Cardiac septum (tissue), 1 donor: ENCODE measurements around the gene THOC1. TPM values are rescaled to one million over a fixed set of nuclear protein-coding genes. Genes with fewer than 3 reads are reported as not detected.

Experiments used
- DNase-seq: peaks from one replicate; pipeline ENCODE4 v3.0.0-alpha.2; 2020; ENCODE audit warnings: low spot score
- intact Hi-C: fragments of 100-400 bp; cut with DNase I; formaldehyde crosslinking; loops from one replicate; pipeline ENCODE4 v1.14.0; 2022
- total RNA-seq: library from RNA; stranded (reverse); fragmentation: NEBNext Ultra II Directional; extraction: Animal tissue kit (Norgen Biotek cat#: 25700); gene quantifications from one replicate; pipeline ENCODE4 v1.2.1, GENCODE V29; 2021
- donor health status: DM: no; HTN: no; CAD: no.

Gene THOC1
- total RNA-seq, 1 donor from 2014 or later, result 13.5 TPM

DNA sequence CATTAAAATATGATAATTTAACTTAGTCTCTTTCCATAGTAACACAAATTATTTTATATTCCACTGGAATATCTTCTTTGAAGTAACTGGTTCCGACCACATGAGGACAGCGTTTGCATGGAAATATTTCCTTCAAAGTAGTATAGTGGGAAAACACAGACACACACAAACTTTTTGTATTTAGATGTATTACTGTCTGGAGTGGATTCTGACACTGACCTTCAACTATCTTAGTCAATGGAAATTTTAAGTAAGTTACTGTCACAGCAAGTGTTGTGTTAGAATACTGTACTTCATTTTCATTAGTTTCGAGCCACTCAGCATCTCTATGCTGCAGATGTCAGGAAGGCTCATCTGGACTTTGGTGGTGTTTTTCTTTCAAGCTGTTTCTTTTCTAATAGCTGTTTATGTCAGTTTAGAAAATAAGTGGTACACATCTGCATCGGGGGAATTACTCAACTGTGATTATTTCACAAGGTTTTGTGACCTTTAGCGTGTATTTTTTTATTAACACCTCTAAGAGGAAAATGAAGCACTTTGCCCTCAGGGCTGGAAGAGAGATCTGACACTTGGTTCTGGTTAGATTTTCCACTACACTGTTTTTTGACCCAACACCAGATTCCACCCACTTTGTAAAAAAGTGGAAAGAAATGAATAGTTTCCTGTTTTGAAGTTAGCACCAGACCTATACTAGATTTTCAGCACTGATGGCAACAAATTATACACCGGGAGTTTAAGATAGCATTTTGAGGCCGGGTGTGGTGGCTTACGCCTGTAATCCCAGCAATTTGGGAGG, 18.9 kb upstream of the THOC1 start:
- intact Hi-C loops, result loop anchor here (2.0 kb wide), 1 partner anchor 330 kb away; no protein-coding TSS in a partner anchor

GRCh38 chr18:285817-286216, 18.0 kb upstream of the THOC1 start:
- DNase-seq, result no peak
- intact Hi-C loops, result loop anchor here (2.0 kb wide), 1 partner anchor 331 kb away; no protein-coding TSS in a partner anchor

More for the DNA sequence above, 18.9 kb upstream of the THOC1 start:
- DNase-seq, result no peak

GRCh38 chr18:275486-275885, 7.6 kb upstream of the THOC1 start:
- DNase-seq, result no peak

GRCh38 chr18:274313-274712, 6.5 kb upstream of the THOC1 start:
- intact Hi-C loops, result no loop called here
- DNase-seq, result no peak

More at GRCh38 chr18:275486-275885, 7.6 kb upstream of the THOC1 start:
- intact Hi-C loops, result no loop called here

DNA sequence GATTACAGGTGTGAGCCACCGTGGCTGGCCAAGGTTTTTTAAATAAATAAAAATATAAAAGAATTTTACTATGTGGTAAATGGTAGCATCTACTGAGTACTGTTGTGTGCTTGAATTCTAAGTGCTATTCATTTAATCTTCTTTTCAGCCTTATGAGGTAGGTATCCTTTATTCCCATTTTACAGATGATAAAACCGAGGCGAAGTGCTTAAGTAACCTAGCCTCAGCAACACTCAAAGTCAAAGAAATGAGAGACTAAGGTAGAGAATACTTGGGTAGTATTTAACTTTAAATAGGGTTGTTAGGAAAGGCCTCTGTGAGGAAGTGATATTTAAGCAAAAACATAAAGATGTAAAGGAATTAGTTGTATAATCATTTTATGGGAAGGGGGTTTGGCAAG, 5.7 kb upstream of the THOC1 start:
- intact Hi-C loops, result no loop called here
- no peak for DNase-seq

- no peak for DNase-seq
- intact Hi-C loops, result no loop called here
These were observed 4.8 kb upstream of the THOC1 start for GRCh38 chr18:272650-273049.

GRCh38 chr18:269480-270095, 1.7 kb upstream of the THOC1 start:
- DNase-seq, result no peak
- intact Hi-C loops, result loop anchor here (5.0 kb wide), 1 partner anchor 112 kb away; the partner anchor contains the start of gene USP14

DNA sequence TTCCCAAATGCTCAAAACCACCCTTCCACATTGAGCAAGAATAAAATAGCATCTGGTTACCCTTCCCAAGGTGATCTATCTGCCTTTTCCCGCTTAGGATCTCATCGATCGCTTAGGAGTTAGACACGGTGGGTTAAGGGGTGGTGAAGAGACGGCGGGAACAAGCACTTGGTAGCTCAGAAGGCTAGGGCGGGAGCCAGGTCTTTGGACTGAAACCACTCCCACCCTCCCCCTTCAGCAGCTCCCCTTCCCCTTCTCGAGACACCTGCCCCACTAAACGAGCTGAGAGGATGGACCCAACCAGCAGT, 513 bp downstream of the THOC1 start:
- intact Hi-C loops, result loop anchor here (5.0 kb wide), 1 partner anchor 110 kb away; the partner anchor contains the start of gene USP14
- DNase-seq, result no peak

- DNase-seq, result no peak
- intact Hi-C loops, result no loop called here
These were observed 6.3 kb downstream of the THOC1 start for GRCh38 chr18:261398-262073.

GRCh38 chr18:260547-260946, 7.3 kb downstream of the THOC1 start:
- intact Hi-C loops, result no loop called here
- DNase-seq, result no peak

- DNase-seq, result no peak
- intact Hi-C loops, result no loop called here
These were observed 12.7 kb downstream of the THOC1 start for GRCh38 chr18:255171-255570.

DNA sequence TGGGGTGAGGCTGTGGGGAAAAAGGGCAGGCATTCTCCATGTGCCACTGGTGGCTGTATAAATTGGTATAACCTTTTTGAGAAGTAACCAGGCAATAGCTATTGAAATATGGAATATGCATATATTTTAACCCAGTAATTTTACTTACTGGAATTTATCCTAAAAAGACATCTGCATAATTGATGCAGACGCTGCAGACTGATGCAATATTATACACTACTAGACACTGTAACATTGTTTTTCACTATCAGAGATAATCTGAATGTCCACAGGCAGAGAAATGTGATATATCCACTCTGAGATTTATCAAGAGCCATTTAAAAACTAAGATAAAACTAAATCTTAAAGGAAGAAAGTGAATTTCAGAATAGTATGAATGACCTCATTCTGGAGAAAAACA, 14.7 kb downstream of the THOC1 start:
- no peak for DNase-seq
- intact Hi-C loops, result no loop called here

DNA sequence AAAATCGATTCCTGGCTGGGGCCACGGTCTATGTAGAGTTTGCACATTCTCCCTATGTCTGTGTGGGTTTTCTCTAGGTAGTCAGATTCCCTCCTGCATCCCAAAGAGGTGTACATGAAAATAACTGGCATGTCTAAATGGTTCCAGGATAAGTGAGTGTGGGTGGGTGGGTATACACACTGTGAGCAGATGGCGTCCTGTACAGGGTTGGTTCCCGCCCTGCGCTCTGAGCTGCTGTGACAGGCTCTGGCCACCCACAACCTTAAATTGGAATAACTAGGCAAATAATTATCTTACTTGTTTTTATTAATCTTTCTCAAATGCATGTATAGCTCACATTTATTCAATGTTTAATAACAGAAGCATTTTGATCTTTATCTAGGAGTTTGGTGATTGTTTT, 16.3 kb downstream of the THOC1 start:
- intact Hi-C loops, result no loop called here
- no peak for DNase-seq

GRCh38 chr18:250685-251084, 17.2 kb downstream of the THOC1 start:
- intact Hi-C loops, result no loop called here

DNA sequence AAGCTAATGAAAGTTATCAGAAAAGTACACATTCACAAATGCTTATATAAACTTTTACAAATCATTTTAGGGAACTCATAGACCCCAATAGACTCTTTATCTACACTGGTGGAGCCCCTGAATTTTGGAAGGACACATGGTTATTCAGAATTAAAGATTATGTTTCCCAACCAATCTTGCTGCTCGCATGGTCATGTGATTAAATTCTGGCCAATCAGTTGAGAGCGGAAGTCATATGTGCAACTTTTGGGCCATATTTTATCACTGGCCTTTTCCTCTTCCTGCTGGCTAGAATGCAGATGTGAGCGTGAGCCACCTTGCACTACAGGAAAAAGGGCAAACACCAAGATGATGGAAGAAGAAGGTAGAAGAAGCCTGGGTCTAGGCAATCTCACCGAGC, 19.8 kb downstream of the THOC1 start:
- no peak for DNase-seq
- intact Hi-C loops, result no loop called here

More at GRCh38 chr18:250685-251084, 17.2 kb downstream of the THOC1 start:
- DNase-seq, result no peak

DNA sequence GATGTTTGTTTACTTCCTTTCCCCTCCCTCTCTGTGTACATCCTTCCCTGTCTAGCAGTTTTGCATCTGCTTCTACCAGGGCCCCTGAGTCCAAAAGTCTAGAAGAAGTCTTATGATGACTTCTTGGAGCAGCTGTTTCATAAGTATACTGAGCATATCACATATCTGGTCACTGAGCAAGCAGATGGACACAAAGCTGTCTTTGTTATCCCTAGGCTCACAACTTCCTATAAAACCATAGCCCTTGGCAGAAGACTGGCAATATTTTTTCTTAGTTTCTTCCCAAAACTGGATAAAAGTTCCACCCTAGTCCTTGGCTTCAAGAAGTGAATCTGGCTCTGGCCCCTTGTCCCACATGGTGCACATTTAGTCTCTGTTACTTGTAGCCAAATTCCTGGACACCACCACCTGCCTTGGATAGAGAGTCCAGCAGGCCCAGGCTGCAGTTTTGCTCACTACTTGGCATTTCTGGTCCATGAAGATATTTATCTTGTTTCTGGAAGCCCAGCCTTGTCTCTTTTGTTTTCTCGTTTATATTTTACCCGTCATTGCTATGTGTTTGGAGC, 22.5 kb downstream of the THOC1 start:
- no peak for DNase-seq
- intact Hi-C loops, result no loop called here

GRCh38 chr18:240175-240574, 27.7 kb downstream of the THOC1 start:
- DNase-seq, result no peak
- intact Hi-C loops, result no loop called here

- intact Hi-C loops, result no loop called here
- no peak for DNase-seq
These were observed 36.3 kb downstream of the THOC1 start for GRCh38 chr18:231563-231962.

DNA sequence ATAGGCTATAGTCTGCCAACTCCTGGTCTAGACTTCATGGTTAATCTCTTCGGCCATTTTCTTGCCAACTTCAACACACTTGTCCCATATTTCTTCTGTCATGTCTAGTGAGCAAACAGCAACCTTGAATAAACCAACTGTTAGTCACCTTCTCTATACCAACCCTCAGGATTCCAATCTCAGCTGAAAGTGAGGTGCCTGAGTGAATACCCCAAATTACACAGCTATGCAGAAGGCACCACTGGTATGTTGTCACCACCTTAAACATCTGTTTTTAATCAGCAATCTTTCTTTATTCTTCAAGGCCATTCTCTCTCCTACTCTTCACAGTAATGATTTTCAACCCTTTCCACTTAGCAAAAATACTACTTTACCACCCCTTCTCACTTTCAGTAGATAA, 39.3 kb downstream of the THOC1 start:
- intact Hi-C loops, result no loop called here
- DNase-seq, result no peak

GRCh38 chr18:227902-228301, 39.9 kb downstream of the THOC1 start:
- peak; percentile 75 for DNase-seq
- intact Hi-C loops, result no loop called here
